Amniotic epithelial cell (primary cell): ENCODE results near the gene DEFB131A.
"Not testable (repeated sequence)": the region's sequence is repeated elsewhere in the genome, so short reads cannot be mapped to it uniquely, and the experiment has no call there.

Experiments used
- DNase-seq: peaks from one replicate; pipeline ENCODE4 v3.0.0-alpha.2; 2010; ENCODE audit warnings: low read depth

The DEFB131A gene

GRCh38 chr4:9494256-9495035 is 50.2 kb downstream of the DEFB131A start:
- not testable (repeated sequence) for DNase-seq

- DNase-seq, result not testable (repeated sequence)
These were observed 51.2 kb downstream of the DEFB131A start for GRCh38 chr4:9495443-9495842.

GRCh38 chr4:9497575-9498467 is 53.6 kb downstream of the DEFB131A start:
- DNase-seq, result not testable (repeated sequence)

GRCh38 chr4:9498468-9499040 is 54.3 kb downstream of the DEFB131A start:
- DNase-seq, result not testable (repeated sequence)

GRCh38 chr4:9499974-9500487 is 55.8 kb downstream of the DEFB131A start:
- not testable (repeated sequence) for DNase-seq
